SU-DHL-6 (cell line): ENCODE data around the gene GRPR.

Experiments
- H2AFZ ChIP-seq: fragments of 200-600 bp; sonication (generic); 2 replicates; pipeline ENCODE4 v1.6.1; 2014; ENCODE audit warnings: low read depth, mild to moderate bottlenecking, moderate library complexity, mixed read lengths, antibody characterized with exemption, low read length; ENCODE audit not compliant: severe bottlenecking
- H3F3A ChIP-seq: fragments of 200-600 bp; shearing (Covaris generic); 2 replicates; pipeline ENCODE4 v1.6.0; 2016; ENCODE audit warnings: antibody characterized with exemption, mild to moderate bottlenecking; ENCODE audit not compliant: insufficient read depth
- H3K27ac ChIP-seq: fragments of 200-600 bp; sonication (generic); 2 replicates; pipeline ENCODE4 v1.5.1; 2016; ENCODE audit warnings: low read depth, mild to moderate bottlenecking, low read length, moderate library complexity, mixed read lengths
- H3K27me3 ChIP-seq: fragments of 200-600 bp; sonication (generic), shearing (Covaris generic); 2 replicates; pipeline ENCODE4 v1.6.0; 2014; ENCODE audit warnings: mild to moderate bottlenecking, low read length
- H3K36me3 ChIP-seq: fragments of 200-600 bp; sonication (generic); 2 replicates; pipeline ENCODE4 v1.6.1; 2014; ENCODE audit warnings: mild to moderate bottlenecking, low read length, mixed read lengths
- H3K4me2 ChIP-seq: fragments of 300-600, 200-600 bp; shearing (Covaris generic), sonication (generic); 2 replicates; pipeline ENCODE4 v1.6.0; 2014; ENCODE audit warnings: low read length, low read depth, mild to moderate bottlenecking; ENCODE audit not compliant: poor library complexity, severe bottlenecking
- H3K4me3 ChIP-seq: fragments of 200-600 bp; sonication (generic); 2 replicates; pipeline ENCODE4 v1.5.1; 2014; ENCODE audit warnings: antibody characterized with exemption, low read length, mild to moderate bottlenecking, mixed read lengths; ENCODE audit not compliant: insufficient read depth, poor library complexity, severe bottlenecking
- H3K79me2 ChIP-seq: fragments of 200-600 bp; sonication (generic); 2 replicates; pipeline ENCODE4 v1.6.1; 2014; ENCODE audit warnings: mild to moderate bottlenecking, low read length, moderate library complexity; ENCODE audit not compliant: insufficient read depth
- H3K9ac ChIP-seq: fragments of 200-600 bp; sonication (generic); 2 replicates; pipeline ENCODE4 v1.7.0; 2014; ENCODE audit warnings: mild to moderate bottlenecking, low read length
- H3K9me2 ChIP-seq: fragments of 200-600 bp; sonication (generic); replicated peaks from 2 replicates; pipeline ENCODE4 v1.6.1; 2014; ENCODE audit warnings: low read length; ENCODE audit not compliant: insufficient read depth
- H3K9me3 ChIP-seq: fragments of 200-600 bp; sonication (generic); 2 replicates; pipeline ENCODE4 v1.6.1; 2014; ENCODE audit warnings: low read length, mixed read lengths; ENCODE audit not compliant: insufficient read depth
- H4K20me1 ChIP-seq: fragments of 200-600 bp; sonication (generic); 2 replicates; pipeline ENCODE4 v1.6.1; 2014; ENCODE audit warnings: low read depth, mild to moderate bottlenecking, antibody characterized with exemption, low read length, moderate library complexity, mixed read lengths
- CTCF ChIP-seq: fragments of 200-600 bp; sonication (generic); IDR thresholded peaks from one replicate; pipeline ENCODE4 v1.5.1; 2017; ENCODE audit warnings: antibody characterized with exemption, mild to moderate bottlenecking, low read length, moderate library complexity; ENCODE audit not compliant: insufficient read depth, poor library complexity, severe bottlenecking
- EZH2phosphoT487 ChIP-seq: fragments of 200-600 bp; sonication (generic), shearing (Covaris generic); conservative IDR thresholded peaks from 2 replicates; pipeline ENCODE4 v1.6.1; 2018; ENCODE audit warnings: mild to moderate bottlenecking, antibody characterized with exemption, low read length, moderate library complexity, mixed read lengths

GRPR gene

GRCh38 chrX:16114611-16115010 is 8.8 kb upstream of the GRPR start:
- peaks cover 19% of the 10 kb centered on the region; the same call in 1 of the 2 replicates for H3F3A ChIP-seq
- peak overlapping the region; percentile 37 for H3K4me3 ChIP-seq
- H3K9ac ChIP-seq: no peak overlapping the region
- TF ChIP-seq CTCF (no peak), EZH2phosphoT487 (no peak)
- no peaks in the 10 kb centered on the region for H3K9me2 ChIP-seq
- H3K79me2 ChIP-seq: no peaks in the 10 kb centered on the region
- H3K4me2 ChIP-seq: peak overlapping the region; percentile 54
- H3K27me3 ChIP-seq: no peaks in the 10 kb centered on the region
- H2AFZ ChIP-seq: no peak overlapping the region
- peak overlapping the region; percentile 71 for H3K27ac ChIP-seq
- no peaks in the 10 kb centered on the region for H4K20me1 ChIP-seq
- no peaks in the 10 kb centered on the region for H3K36me3 ChIP-seq
- H3K9me3 ChIP-seq: no peaks in the 10 kb centered on the region

GRCh38 chrX:16119353-16120220 is 3.8 kb upstream of the GRPR start:
- Histone ChIP-seq H4K20me1 (no peaks in the 10 kb centered on the region), H3K79me2 (no peaks in the 10 kb centered on the region)

GRCh38 chrX:16120431-16120830 is 2.9 kb upstream of the GRPR start:
- no peaks in the 10 kb centered on the region for H3K9me3 ChIP-seq
- no peaks in the 10 kb centered on the region for H3K79me2 ChIP-seq
- H3K9me2 ChIP-seq: no peaks in the 10 kb centered on the region
- H3K36me3 ChIP-seq: no peaks in the 10 kb centered on the region
- H4K20me1 ChIP-seq: no peaks in the 10 kb centered on the region
- TF ChIP-seq EZH2phosphoT487 (no peak), CTCF (no peak)
- no peaks in the 10 kb centered on the region for H3K27me3 ChIP-seq
- no peak overlapping the region for H3K4me3 ChIP-seq
- peak overlapping the region; percentile 92 for H3K27ac ChIP-seq
- no peak overlapping the region for H2AFZ ChIP-seq
- H3F3A ChIP-seq: peaks cover 17% of the 10 kb centered on the region; the same call in 1 of the 2 replicates
- peak overlapping the region; percentile 67 for H3K4me2 ChIP-seq
- H3K9ac ChIP-seq: peak overlapping the region; percentile 32

More at GRCh38 chrX:16119353-16120220, 3.8 kb upstream of the GRPR start:
- Histone ChIP-seq H3K27me3 (no peaks in the 10 kb centered on the region), H3K4me2 (peak overlapping the region; percentile 67), H3F3A (peaks cover 17% of the 10 kb centered on the region; the same call in 1 of the 2 replicates), H3K36me3 (no peaks in the 10 kb centered on the region), H2AFZ (no peak overlapping the region), H3K9me2 (no peaks in the 10 kb centered on the region), H3K27ac (peak overlapping the region; percentile 92), H3K4me3 (peak overlapping the region; percentile 35), H3K9me3 (no peaks in the 10 kb centered on the region), H3K9ac (peak overlapping the region; percentile 32)
- no peak for TF ChIP-seq EZH2phosphoT487
- no peak for TF ChIP-seq CTCF
